Liver (tissue), 9 donors: ENCODE results near the gene INTS15. TPM values are rescaled to one million over a fixed set of nuclear protein-coding genes. Genes with fewer than 3 reads are reported as not detected.

ENCODE experiments used
- DNase-seq: peaks from one replicate; pipeline ENCODE4 v3.0.0-alpha.2; 2017; ENCODE audit warnings: low spot score
- H3K27ac ChIP-seq, 2 donors: one replicate each; pipeline ENCODE4 v1.7.0; 2013; ENCODE audit warnings: inconsistent platforms in 2 of 2, low read length in 2 of 2, control low read depth in 1 of 2, low read depth in 1 of 2, mild to moderate bottlenecking in 1 of 2
- H3K27me3 ChIP-seq, 4 donors: one replicate each; pipeline versions ENCODE4 v1.6.1 to v1.7.0; 2013; ENCODE audit warnings: low read length in 3 of 4, inconsistent platforms in 1 of 4, mild to moderate bottlenecking in 1 of 4, moderate library complexity in 1 of 4; ENCODE audit not compliant: control insufficient read depth in 4 of 4, insufficient read depth in 4 of 4
- H3K36me3 ChIP-seq, 4 donors: one replicate each; pipeline versions ENCODE4 v1.6.1 to v1.7.0; 2013; ENCODE audit warnings: low read length in 3 of 4, mild to moderate bottlenecking in 3 of 4, low read depth in 1 of 4, moderate library complexity in 1 of 4; ENCODE audit not compliant: control insufficient read depth in 4 of 4, insufficient read depth in 3 of 4
- H3K4me1 ChIP-seq, 4 donors: one replicate each; pipeline versions ENCODE4 v1.6.1 to v1.7.0; 2013; ENCODE audit warnings: low read length in 3 of 4, mild to moderate bottlenecking in 3 of 4, moderate library complexity in 1 of 4; ENCODE audit not compliant: control insufficient read depth in 4 of 4, insufficient read depth in 4 of 4
- H3K4me3 ChIP-seq, 3 donors: one replicate each; pipeline versions ENCODE4 v1.6.1 to v1.7.0; 2013; ENCODE audit warnings: low read length in 3 of 3, control low read depth in 1 of 3, low read depth in 1 of 3, mild to moderate bottlenecking in 1 of 3
- H3K9ac ChIP-seq, 2 donors: one replicate each; pipeline ENCODE4 v1.7.0; 2013; ENCODE audit warnings: low read length in 2 of 2, mild to moderate bottlenecking in 2 of 2, moderate library complexity in 2 of 2, control low read depth in 1 of 2, low read depth in 1 of 2
- H3K9me3 ChIP-seq, 4 donors: one replicate each; pipeline versions ENCODE4 v1.6.1 to v1.7.0; 2013; ENCODE audit warnings: low read length in 3 of 4; ENCODE audit not compliant: control insufficient read depth in 4 of 4
- CTCF ChIP-seq: fragments of 150-350 bp; IDR thresholded peaks from 2 replicates; pipeline ENCODE4 v1.5.1; 2017; ENCODE audit warnings: improper control_type of control experiment, low read depth, low read length; ENCODE audit not compliant: missing input control
- EGR1 ChIP-seq, 2 donors: IDR thresholded peaks; 2 replicates each; pipeline ENCODE4 v1.6.1; 2016 to 2018; ENCODE audit warnings: antibody characterized with exemption in 2 of 2, low read depth in 2 of 2
- FOXA1 ChIP-seq: IDR thresholded peaks from 2 replicates; pipeline ENCODE4 v1.6.1; 2016; ENCODE audit warnings: antibody characterized with exemption
- FOXA2 ChIP-seq: IDR thresholded peaks from 2 replicates; pipeline ENCODE4 v1.6.1; 2016; ENCODE audit warnings: antibody characterized with exemption
- GABPA ChIP-seq, 2 donors: IDR thresholded peaks in 1 of 2; conservative IDR thresholded peaks in 1 of 2; 2 replicates each; pipeline ENCODE4 v1.6.1; 2016; ENCODE audit warnings: antibody characterized with exemption in 2 of 2, mild to moderate bottlenecking in 1 of 2, moderate library complexity in 1 of 2
- HNF4A ChIP-seq, 2 donors: conservative IDR thresholded peaks; 2 replicates each; pipeline ENCODE4 v1.6.1; 2016; ENCODE audit warnings: antibody characterized with exemption in 2 of 2, mild to moderate bottlenecking in 2 of 2
- HNF4G ChIP-seq: IDR thresholded peaks from 2 replicates; pipeline ENCODE4 v1.6.1; 2016; ENCODE audit warnings: antibody characterized with exemption
- JUND ChIP-seq, 2 donors: IDR thresholded peaks; 2 replicates each; pipeline ENCODE4 v1.6.1; 2016; ENCODE audit warnings: antibody characterized with exemption in 2 of 2
- MAX ChIP-seq: IDR thresholded peaks from 2 replicates; pipeline ENCODE4 v1.6.1; 2016; ENCODE audit warnings: antibody characterized with exemption
- NR2F2 ChIP-seq: IDR thresholded peaks from 2 replicates; pipeline ENCODE4 v1.6.1; 2016; ENCODE audit warnings: antibody characterized with exemption
- RAD21 ChIP-seq, 2 donors: IDR thresholded peaks; 2 replicates each; pipeline ENCODE4 v1.6.1; 2016; ENCODE audit warnings: antibody characterized with exemption in 2 of 2, mild to moderate bottlenecking in 2 of 2
- REST ChIP-seq: IDR thresholded peaks from 2 replicates; pipeline ENCODE4 v1.6.1; 2016; ENCODE audit warnings: antibody characterized with exemption, mild to moderate bottlenecking
- RXRA ChIP-seq, 2 donors: IDR thresholded peaks; 2 replicates each; pipeline ENCODE4 v1.6.1; 2017 to 2018; ENCODE audit warnings: antibody characterized with exemption in 2 of 2, mild to moderate bottlenecking in 1 of 2
- SP1 ChIP-seq: IDR thresholded peaks from 2 replicates; pipeline ENCODE4 v1.6.1; 2018; ENCODE audit warnings: antibody characterized with exemption, mild to moderate bottlenecking
- TAF1 ChIP-seq: conservative IDR thresholded peaks from 2 replicates; pipeline ENCODE4 v1.6.1; 2016; ENCODE audit warnings: antibody characterized with exemption, mild to moderate bottlenecking
- YY1 ChIP-seq: IDR thresholded peaks from 2 replicates; pipeline ENCODE4 v1.6.1; 2016; ENCODE audit warnings: antibody characterized with exemption, mild to moderate bottlenecking
- ZBTB33 ChIP-seq: IDR thresholded peaks from 2 replicates; pipeline ENCODE4 v1.6.1; 2016; ENCODE audit warnings: antibody characterized with exemption
- WGBS: extraction: QIAGEN DNeasy Blood & Tissue Kit; methylation state at CpG from one replicate; pipeline ENCODE4 v1.1.7; 2013; 5-methylcytosine and 5-hydroxymethylcytosine counted together
- polyA plus RNA-seq, 2 donors: library from polyadenylated mRNA; stranded (reverse) in 1 of 2; unstranded in 1 of 2; fragments of 200-250 nt in 1 of 2; fragments of >200 nt in 1 of 2; fragmentation: Nextera tagmentation in 1 of 2; extraction: Ambion mirVana in 1 of 2; gene quantifications; one replicate each; pipeline versions ENCODE4 v1.2.1 to v1.2.3, GENCODE V29; 2013 to 2015
- total RNA-seq, 2 donors: library from RNA; depleted of rRNA; stranded (reverse); fragments of >200 nt; gene quantifications; one replicate each; pipeline ENCODE4 v1.2.3, GENCODE V29; 2014
- TF ChIP-seq, protein P1 (sequence below): IDR thresholded peaks from 2 replicates; pipeline ENCODE4 v1.6.1; 2016; ENCODE audit warnings: antibody characterized with exemption
- donor health status: healthy.
- donor health status: healthy.
- donor health status: healthy.
- donor health status: healthy.
- donor health status: healthy.

Gene INTS15
- total and polyA plus RNA-seq, 4 donors: 5.2 to 10.4 (median 8.2) TPM

GRCh38 chr7:6623589-6624245 is 33.9 kb downstream of the INTS15 start (continued):
- TF ChIP-seq REST (no peak), MAX (no peak), RAD21 (IDR thresholded peaks at IDR 0.05) (no peak), YY1 (no peak), HNF4G (no peak), NR2F2 (no peak)

GRCh38 chr7:6624246-6624611 is 34.4 kb downstream of the INTS15 start:
- Histone ChIP-seq H3K9ac (no peak overlapping the region), H3K36me3 (no peaks in the 10 kb centered on the region), H3K4me1 (no peaks in the 10 kb centered on the region), H3K27ac (no peak overlapping the region), H3K27me3 (no peaks in the 10 kb centered on the region), H3K4me3 (no peak overlapping the region), H3K9me3 (no peaks in the 10 kb centered on the region)
- 77% methylated on average over 3 of the region's 3 CpGs for WGBS
- TF ChIP-seq, protein P1, sequence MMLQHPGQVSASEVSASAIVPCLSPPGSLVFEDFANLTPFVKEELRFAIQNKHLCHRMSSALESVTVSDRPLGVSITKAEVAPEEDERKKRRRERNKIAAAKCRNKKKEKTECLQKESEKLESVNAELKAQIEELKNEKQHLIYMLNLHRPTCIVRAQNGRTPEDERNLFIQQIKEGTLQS: no peak
- TF ChIP-seq FOXA2 (no peak), TAF1 (no peak)
- DNase-seq: no peak

DNA sequence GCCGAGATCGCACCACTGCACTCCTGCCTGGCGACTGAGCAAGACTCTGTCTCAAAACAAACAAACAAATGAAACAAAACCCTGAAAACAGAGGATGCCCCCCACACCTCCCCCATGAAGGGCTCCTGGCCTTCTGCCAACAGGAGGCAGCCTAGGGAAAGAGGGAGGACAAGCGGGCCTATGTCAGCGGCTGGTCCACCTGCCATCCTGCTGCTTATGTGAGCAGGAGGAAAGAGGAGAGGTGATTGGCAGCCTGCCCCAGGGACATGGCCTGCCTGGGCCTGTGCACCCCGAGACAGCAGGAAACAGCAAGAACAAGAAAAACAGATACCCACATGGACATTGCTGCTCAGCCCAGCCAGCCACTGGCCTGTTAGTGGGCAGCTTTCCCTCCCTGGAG is 38.2 kb downstream of the INTS15 start:
- Histone ChIP-seq H3K36me3 (no peaks in the 10 kb centered on the region), H3K27ac (no peak overlapping the region), H3K27me3 (no peaks in the 10 kb centered on the region), H3K4me1 (no peaks in the 10 kb centered on the region), H3K9ac (no peak overlapping the region), H3K9me3 (no peaks in the 10 kb centered on the region), H3K4me3 (no peak overlapping the region)
- no peak for DNase-seq
- 93% methylated on average over 6 of the region's 6 CpGs for whole genome bisulfite sequencing
- TF ChIP-seq GABPA (IDR thresholded peaks at IDR 0.05 in 1 of 2, conservative IDR thresholded peaks at IDR 0.05 in 1 of 2): no peak
- no peak for TF ChIP-seq EGR1 (IDR thresholded peaks at IDR 0.05; ENCODE audit: low read depth in 2 of 2)
- no peak for TF ChIP-seq RAD21 (IDR thresholded peaks at IDR 0.05)
- TF ChIP-seq YY1: no peak
- TF ChIP-seq, protein P1: no peak
- no peak for TF ChIP-seq CTCF
- no peak for TF ChIP-seq FOXA1
- TF ChIP-seq ZBTB33: no peak
- TF ChIP-seq JUND (IDR thresholded peaks at IDR 0.05): no peak
- no peak for TF ChIP-seq NR2F2
- TF ChIP-seq REST: no peak
- TF ChIP-seq TAF1: no peak
- TF ChIP-seq MAX: no peak
- TF ChIP-seq FOXA2: no peak
- TF ChIP-seq SP1: no peak
- TF ChIP-seq HNF4A (conservative IDR thresholded peaks at IDR 0.05): no peak
- TF ChIP-seq RXRA (IDR thresholded peaks at IDR 0.05): no peak
